ENCODE results near the gene ZNF668. TPM values are rescaled to one million over a fixed set of nuclear protein-coding genes. Genes with fewer than 3 reads are reported as not detected.

Gene ZNF668
- total and polyA plus RNA-seq, 2 of the 13 experiments (the other 11 are each of a cell fraction or from before 2014, with no cell fraction given) = 3.8 to 9.8 TPM

GRCh38 chr16:31117384-31118222 is 43.6 kb upstream of the ZNF668 start, which contains the start of gene KAT8 (continued):
- TF ChIP-seq ZNF280D (CRISPR knock-in tag; IDR thresholded peaks at IDR 0.05) (no peak), HNRNPK (IDR thresholded peaks at IDR 0.05; ENCODE audit: low read depth, low read length, poor library complexity, severe bottlenecking) (peak; percentile 85), SRY (CRISPR knock-in tag; IDR thresholded peaks at IDR 0.05) (0 out of 2 replicates have a peak, but pooled peaks have one; percentile 36), ZFP36L2 (CRISPR knock-in tag; IDR thresholded peaks at IDR 0.05) (no peak), SIN3A (IDR thresholded peaks at IDR 0.05; ENCODE audit: borderline replicate concordance, low read depth, low read length) (peak; percentile 92; the same call in 1 of the 2 replicates), TCF7L2 (IDR thresholded peaks at IDR 0.05; ENCODE audit: low read depth, low read length) (no peak), SMC3 (IDR thresholded peaks at IDR 0.05; ENCODE audit: low read length) (no peak), KLF15 (CRISPR knock-in tag; IDR thresholded peaks at IDR 0.05; ENCODE audit: borderline replicate concordance) (no peak), ZFYVE20 (CRISPR knock-in tag; IDR thresholded peaks at IDR 0.05; ENCODE audit: borderline replicate concordance, low read depth) (0 out of 2 replicates have a peak, but pooled peaks have one; percentile 79), ETV6 (CRISPR knock-in tag; conservative IDR thresholded peaks at IDR 0.05) (peak; percentile 94), NFYB (CRISPR knock-in tag; IDR thresholded peaks at IDR 0.05) (peak; percentile 86), GMEB1 (CRISPR knock-in tag; IDR thresholded peaks at IDR 0.05; ENCODE audit: borderline replicate concordance) (peak; percentile 98), SYNCRIP (IDR thresholded peaks at IDR 0.05; ENCODE audit: insufficient read depth, low read depth, low read length) (no peak), ZNF451 (CRISPR knock-in tag; IDR thresholded peaks at IDR 0.05) (0 out of 2 replicates have a peak, but pooled peaks have one; percentile 60), REXO4 (CRISPR knock-in tag; IDR thresholded peaks at IDR 0.05; ENCODE audit: borderline replicate concordance) (no peak), ZNF431 (CRISPR knock-in tag; IDR thresholded peaks at IDR 0.05; ENCODE audit: borderline replicate concordance, low read depth) (no peak; the same call in 1 of the 2 replicates), ZNF709 (CRISPR knock-in tag; IDR thresholded peaks at IDR 0.05) (no peak)
- TF ChIP-seq, protein P1, sequence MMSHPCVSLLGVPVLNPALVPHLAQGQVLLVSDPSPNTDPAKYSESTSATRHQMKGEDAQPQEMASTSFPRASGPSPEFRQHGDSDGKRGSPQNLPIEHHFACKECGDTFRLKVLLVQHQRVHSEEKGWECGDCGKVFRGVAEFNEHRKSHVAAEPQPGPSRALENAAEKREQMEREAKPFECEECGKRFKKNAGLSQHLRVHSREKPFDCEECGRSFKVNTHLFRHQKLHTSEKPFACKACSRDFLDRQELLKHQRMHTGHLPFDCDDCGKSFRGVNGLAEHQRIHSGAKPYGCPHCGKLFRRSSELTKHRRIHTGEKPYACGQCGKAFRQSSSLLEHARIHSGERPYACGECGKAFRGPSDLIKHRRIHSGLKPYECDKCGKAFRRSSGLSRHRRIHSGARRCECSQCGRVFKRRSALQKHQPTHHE (CRISPR knock-in tag; IDR thresholded peaks at IDR 0.05; ENCODE audit: borderline replicate concordance) = no peak
- TF ChIP-seq, protein P2, sequence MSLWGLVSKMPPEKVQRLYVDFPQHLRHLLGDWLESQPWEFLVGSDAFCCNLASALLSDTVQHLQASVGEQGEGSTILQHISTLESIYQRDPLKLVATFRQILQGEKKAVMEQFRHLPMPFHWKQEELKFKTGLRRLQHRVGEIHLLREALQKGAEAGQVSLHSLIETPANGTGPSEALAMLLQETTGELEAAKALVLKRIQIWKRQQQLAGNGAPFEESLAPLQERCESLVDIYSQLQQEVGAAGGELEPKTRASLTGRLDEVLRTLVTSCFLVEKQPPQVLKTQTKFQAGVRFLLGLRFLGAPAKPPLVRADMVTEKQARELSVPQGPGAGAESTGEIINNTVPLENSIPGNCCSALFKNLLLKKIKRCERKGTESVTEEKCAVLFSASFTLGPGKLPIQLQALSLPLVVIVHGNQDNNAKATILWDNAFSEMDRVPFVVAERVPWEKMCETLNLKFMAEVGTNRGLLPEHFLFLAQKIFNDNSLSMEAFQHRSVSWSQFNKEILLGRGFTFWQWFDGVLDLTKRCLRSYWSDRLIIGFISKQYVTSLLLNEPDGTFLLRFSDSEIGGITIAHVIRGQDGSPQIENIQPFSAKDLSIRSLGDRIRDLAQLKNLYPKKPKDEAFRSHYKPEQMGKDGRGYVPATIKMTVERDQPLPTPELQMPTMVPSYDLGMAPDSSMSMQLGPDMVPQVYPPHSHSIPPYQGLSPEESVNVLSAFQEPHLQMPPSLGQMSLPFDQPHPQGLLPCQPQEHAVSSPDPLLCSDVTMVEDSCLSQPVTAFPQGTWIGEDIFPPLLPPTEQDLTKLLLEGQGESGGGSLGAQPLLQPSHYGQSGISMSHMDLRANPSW (CRISPR knock-in tag; IDR thresholded peaks at IDR 0.05; ENCODE audit: borderline replicate concordance) = no peak; the same call in 1 of the 2 replicates

All from HepG2 (cell line).